ENCODE data around the gene HTRA3.

HTRA3 gene

DNA sequence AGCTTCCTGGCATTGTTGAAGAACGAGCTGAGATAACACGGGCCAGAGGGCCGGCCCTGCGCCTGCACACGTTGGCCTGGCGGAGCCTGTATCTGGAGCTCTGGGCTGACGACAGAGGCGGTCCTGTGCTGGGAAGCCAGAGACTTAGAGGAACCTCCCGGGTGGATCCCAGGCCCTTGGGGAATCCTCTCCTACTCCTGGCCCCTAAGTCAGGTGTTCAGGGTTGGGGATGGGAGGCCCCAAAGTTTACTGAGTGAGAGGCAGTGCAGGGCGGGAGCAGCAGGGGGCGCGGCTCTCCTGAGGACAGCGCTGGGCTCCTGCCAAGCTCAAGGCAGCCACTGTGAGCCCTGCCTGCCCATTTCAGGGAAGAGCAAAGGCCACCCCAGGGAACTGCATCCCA, 2.5 kb upstream of the HTRA3 start:
- TF ChIP-seq, protein P1, sequence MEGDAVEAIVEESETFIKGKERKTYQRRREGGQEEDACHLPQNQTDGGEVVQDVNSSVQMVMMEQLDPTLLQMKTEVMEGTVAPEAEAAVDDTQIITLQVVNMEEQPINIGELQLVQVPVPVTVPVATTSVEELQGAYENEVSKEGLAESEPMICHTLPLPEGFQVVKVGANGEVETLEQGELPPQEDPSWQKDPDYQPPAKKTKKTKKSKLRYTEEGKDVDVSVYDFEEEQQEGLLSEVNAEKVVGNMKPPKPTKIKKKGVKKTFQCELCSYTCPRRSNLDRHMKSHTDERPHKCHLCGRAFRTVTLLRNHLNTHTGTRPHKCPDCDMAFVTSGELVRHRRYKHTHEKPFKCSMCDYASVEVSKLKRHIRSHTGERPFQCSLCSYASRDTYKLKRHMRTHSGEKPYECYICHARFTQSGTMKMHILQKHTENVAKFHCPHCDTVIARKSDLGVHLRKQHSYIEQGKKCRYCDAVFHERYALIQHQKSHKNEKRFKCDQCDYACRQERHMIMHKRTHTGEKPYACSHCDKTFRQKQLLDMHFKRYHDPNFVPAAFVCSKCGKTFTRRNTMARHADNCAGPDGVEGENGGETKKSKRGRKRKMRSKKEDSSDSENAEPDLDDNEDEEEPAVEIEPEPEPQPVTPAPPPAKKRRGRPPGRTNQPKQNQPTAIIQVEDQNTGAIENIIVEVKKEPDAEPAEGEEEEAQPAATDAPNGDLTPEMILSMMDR (IDR thresholded peaks at IDR 0.05) = peak; percentile 56

DNA sequence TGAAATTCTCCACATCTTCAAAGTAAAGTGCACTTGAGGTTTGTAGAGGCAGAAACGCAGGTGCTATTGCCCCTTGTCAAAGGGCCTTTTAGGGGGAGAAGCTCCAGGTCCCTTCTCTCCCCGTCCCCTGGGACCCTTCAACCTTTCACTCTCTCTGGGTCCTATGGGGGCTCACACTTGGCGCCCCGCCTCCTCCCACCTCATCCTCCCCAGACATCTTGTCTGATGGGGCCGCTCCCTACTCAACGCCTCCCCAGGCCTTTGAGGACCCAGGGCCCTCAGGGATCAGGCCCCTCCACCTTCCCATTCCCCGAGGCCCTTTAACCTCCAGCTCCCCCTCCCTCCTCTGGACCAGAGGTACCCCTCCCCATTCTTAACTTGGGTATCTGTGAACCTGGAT, 1.3 kb upstream of the HTRA3 start:
- TF ChIP-seq, protein P1 (IDR thresholded peaks at IDR 0.05) = no peak

DNA sequence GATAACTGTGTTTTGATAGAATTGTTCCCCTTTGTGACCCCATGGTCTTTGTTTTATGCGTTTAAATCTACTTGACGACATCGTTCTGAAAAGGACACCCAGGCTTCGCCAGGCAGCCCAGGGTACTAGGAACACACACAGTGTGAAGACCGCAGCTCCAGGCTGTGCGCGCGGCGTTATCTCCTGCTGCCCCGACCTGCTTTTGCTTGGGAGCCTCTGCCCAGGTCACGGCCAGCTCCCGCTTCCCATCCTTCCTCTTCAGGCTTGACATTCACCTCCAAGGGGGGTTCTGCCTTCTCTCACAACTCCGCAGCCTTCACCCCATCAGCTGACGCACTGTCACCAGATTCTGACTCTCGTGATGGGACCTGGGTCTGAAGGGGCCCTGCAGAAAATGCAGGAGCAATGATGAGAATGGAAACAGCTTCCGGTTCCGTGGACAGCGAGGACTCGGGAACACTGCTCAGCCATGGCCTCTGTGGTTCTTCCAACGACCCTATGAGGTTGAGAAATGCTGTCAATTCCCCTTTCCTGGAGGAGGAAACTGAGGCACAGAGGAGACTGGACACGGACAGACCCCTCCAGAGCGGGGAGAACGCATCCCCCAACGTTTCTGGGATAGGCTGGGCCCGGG, 536 bp upstream of the HTRA3 start:
- TF ChIP-seq, protein P1 (IDR thresholded peaks at IDR 0.05) = no peak

DNA sequence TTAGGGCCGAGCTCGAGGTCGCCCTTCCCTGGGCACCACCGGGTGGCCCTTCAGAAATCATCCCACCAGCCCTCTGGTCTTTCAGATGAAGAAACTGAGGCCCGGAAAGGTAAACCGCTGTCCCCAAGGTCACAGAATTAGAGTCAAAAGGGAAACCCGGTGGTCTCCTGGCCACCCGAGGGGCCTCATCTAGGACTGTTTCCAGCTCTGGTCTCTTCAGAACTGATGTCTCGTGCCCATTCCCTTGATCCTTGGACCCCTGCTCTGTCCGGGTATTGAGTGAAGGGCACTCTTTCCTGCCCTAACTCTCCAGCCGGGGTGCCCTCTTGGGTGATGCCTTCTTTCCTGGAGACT, 841 bp downstream of the HTRA3 start:
- TF ChIP-seq, protein P1 (IDR thresholded peaks at IDR 0.05) = no peak

DNA sequence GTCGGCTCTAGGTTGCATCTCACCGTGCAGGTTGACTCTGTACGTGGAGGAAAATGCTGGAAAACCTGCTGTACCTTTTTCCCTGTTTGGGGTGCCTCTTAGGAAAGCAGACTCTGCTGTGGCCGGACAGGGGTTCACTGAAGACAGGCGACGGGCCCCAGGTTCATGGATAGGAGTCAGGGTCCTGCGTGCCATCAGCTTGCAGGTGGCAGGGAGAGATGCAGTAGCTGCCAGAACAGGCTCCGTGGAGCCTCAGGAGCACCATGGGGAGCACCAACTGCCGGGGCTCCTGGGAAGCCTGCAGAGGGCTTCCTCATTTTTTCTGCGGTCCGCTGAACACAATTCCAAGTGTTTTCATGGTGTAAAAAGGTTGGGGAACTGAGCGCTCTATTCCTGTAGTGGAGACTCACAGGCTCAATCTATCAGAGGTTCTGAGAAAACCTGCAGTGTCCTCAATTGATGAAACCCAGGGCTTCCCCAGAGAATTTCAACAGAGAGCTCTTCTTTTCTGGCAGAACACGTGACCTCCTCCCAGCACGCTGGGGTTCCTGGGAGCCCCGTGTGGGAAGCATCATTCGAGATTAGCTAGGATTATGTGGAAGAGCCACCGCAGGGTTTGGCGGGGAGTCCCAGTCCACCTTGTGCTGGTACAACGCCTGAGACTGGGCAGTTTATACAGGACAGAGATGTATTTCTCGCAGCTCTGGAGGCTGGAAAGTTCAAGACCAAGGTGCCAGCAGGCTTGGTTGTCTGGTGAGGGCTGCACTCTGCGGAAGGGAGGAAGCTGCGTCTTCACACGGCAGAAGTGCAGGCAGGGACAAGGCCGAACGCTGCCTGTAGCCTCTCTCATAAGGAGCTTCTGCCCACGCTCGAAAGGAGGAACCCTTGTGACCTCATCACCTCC, 1.6 kb downstream of the HTRA3 start:
- TF ChIP-seq, protein P1 (IDR thresholded peaks at IDR 0.05) = no peak

DNA sequence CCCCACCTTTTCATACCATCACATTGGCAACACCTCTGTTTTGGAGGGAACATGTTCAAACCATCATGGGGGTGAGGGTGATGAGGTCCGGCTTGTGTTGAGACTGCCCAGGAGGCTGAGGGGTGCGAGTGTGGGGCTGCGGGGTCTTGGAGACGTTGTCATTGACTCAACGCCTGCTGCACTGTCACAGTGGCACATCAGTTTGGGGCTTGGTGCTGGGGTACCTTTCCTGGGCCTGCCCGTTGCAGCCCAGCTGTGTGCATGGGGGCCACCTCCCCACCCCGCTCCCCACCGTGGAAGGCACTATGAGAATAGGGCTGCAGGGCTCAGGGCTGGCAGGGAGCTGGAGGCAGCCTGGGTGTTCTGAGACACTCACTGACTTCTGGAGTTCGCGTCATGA, 2.3 kb downstream of the HTRA3 start:
- TF ChIP-seq, protein P1 (IDR thresholded peaks at IDR 0.05) = no peak

DNA sequence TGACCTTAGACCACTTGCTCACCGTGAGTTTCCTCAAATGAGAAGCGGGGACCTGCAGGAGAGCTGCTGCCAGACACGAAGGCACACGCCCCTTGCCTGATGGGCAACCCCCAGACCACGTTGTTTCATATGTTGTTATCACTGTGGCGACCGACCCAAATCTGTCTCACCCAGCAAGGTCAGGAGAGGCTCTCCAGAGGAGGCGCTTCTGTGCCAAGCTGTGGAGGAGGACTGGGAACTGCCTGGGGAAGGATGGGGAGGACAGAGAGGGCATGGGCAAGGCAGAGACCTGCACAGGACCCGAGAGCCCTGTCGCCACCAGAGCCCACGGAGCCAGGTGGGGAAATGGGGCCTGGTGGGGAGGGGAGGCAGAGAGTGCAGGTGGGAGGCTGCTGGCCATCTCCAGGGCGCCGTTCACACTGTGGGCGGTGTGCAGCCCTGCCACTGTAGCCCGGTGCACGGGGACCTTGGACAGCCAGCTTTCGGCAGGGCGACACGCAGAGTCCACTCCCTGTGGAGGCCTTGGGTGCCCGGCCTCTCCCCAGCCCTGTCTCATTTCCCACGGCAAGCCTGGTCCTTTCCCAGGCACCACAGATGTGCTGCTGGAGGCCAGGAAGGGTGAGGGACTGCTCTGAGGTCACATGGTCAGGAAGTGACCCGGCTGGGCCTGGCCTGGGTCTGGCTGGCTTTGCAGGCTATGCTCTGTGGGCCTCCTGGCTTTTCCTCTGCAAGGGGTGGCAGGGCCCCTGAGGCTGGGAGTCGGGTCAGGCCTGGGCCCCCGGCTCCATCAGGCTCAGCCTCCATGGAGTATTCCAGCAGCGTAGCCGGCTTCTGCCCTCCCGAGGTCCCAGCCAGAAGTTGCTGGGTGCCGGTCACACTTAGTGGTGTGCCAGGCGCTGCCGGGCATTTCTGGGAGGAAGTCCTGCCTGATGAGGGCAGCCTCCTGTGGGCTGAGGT, 3.2 kb downstream of the HTRA3 start:
- TF ChIP-seq, protein P1 (IDR thresholded peaks at IDR 0.05) = no peak
